GM12878 (cell line): Measurements from ENCODE around the gene ADCK1. TPM values are rescaled to one million over a fixed set of nuclear protein-coding genes. Genes with fewer than 3 reads are reported as not detected.

Source experiments
- ATAC-seq: fragments of 200-7000 bp; cut with Tn5 transposase; 3 replicates; pipeline ENCODE4 v1.9.1; 2020; ENCODE audit warnings: mild to moderate bottlenecking, moderate library complexity
- BruUV-seq: library from RNA; stranded (reverse); fragments of 400-500 nt; replicated peaks from 2 replicates; lab custom pipeline; 2021; lab: Mats Ljungman, UMichigan
- CTCF ChIA-PET: fragments of 300-600 bp; sonication (Branson Sonifier 250); formaldehyde crosslinking; extraction: SDS; loops from one replicate; lab custom pipeline; 2021; ENCODE audit warnings: inconsistent platforms; lab: Yijun Ruan, JAX
- POLR2A ChIA-PET: fragments of 350-600 bp; formaldehyde crosslinking; extraction: SDS; loops from one replicate; lab custom pipeline; 2021; ENCODE audit warnings: inconsistent platforms; lab: Charles Lee
- RAD21 ChIA-PET: fragments of 300-600 bp; sonication (Branson Sonifier 250); formaldehyde crosslinking; loops from one replicate; lab custom pipeline; 2023; ENCODE audit warnings: antibody characterized with exemption; ENCODE audit not compliant: unreplicated experiment; lab: Charles Lee
- SMC1A ChIA-PET: fragments of 300-600 bp; sonication (Branson Sonifier 250); formaldehyde crosslinking; loops from one replicate; lab custom pipeline; 2023; ENCODE audit not compliant: unreplicated experiment, uncharacterized antibody; lab: Charles Lee
- DNase-seq: peaks from one replicate; pipeline ENCODE4 v3.0.0-alpha.2; 2011; ENCODE audit warnings: low read depth, low spot score
- FAIRE-seq: peaks from 3 replicates; lab custom pipeline; 2011; peaks lifted over from hg19 to GRCh38; lab: Jason Lieb, UNC
- H2AFZ ChIP-seq: 2 replicates; pipeline ENCODE4 v1.6.0; 2011; ENCODE audit warnings: low read depth, low read length, control low read depth; ENCODE audit not compliant: control insufficient read depth
- H3K27ac ChIP-seq: 2 replicates; pipeline ENCODE4 v1.5.1; 2011; ENCODE audit warnings: control low read depth; ENCODE audit not compliant: control insufficient read depth, insufficient read depth
- H3K27me3 ChIP-seq, 2 experiments: replicated peaks in 1 of 2; 2 replicates each; pipeline versions ENCODE4 v1.6.0 to v1.6.1; 2011; ENCODE audit warnings: low read length in 1 of 2; ENCODE audit not compliant: control insufficient read depth in 2 of 2, insufficient read depth in 2 of 2
- H3K36me3 ChIP-seq, 2 experiments: 2 replicates each; pipeline ENCODE4 v1.5.1; 2011; ENCODE audit warnings: low read length in 1 of 2; ENCODE audit not compliant: control insufficient read depth in 2 of 2, insufficient read depth in 2 of 2
- H3K4me1 ChIP-seq: 2 replicates; pipeline ENCODE4 v1.6.1; 2011; ENCODE audit warnings: mild to moderate bottlenecking, low read length, moderate library complexity, mixed read lengths; ENCODE audit not compliant: control insufficient read depth, insufficient read depth
- H3K4me2 ChIP-seq: 2 replicates; pipeline ENCODE4 v1.6.0; 2011; ENCODE audit warnings: control low read depth; ENCODE audit not compliant: control insufficient read depth, insufficient read depth
- H3K4me3 ChIP-seq: fragments of 200-600 bp; sonication (generic); 2 replicates; pipeline ENCODE4 v1.5.1; 2016
- H3K79me2 ChIP-seq: 2 replicates; pipeline ENCODE4 v1.6.0; 2011; ENCODE audit warnings: low read length; ENCODE audit not compliant: control insufficient read depth, insufficient read depth
- H3K9ac ChIP-seq: 2 replicates; pipeline ENCODE4 v1.8.0; 2011; ENCODE audit warnings: low read length, control low read depth, mixed read lengths; ENCODE audit not compliant: control insufficient read depth, insufficient read depth
- H3K9me3 ChIP-seq: replicated peaks from 3 replicates; pipeline ENCODE4 v1.5.1; 2011; ENCODE audit warnings: mild to moderate bottlenecking, low read length; ENCODE audit not compliant: control insufficient read depth, insufficient read depth
- H4K20me1 ChIP-seq: 2 replicates; pipeline ENCODE4 v1.6.0; 2011; ENCODE audit not compliant: control insufficient read depth, insufficient read depth
- ASH2L ChIP-seq: fragments of 300-600, 200-600 bp; sonication (generic); IDR thresholded peaks from 2 replicates; pipeline ENCODE4 v1.6.1; 2017; ENCODE audit warnings: low read depth, mild to moderate bottlenecking, borderline replicate concordance
- ATF2 ChIP-seq: IDR thresholded peaks from 2 replicates; pipeline ENCODE4 v1.6.1; 2012; ENCODE audit warnings: low read length, inconsistent platforms
- CREB1 ChIP-seq: IDR thresholded peaks from 2 replicates; pipeline ENCODE4 v1.6.1; 2012; ENCODE audit warnings: low read depth, mild to moderate bottlenecking, inconsistent platforms
- HDAC2 ChIP-seq: fragments of 200-600 bp; sonication (generic); IDR thresholded peaks from 2 replicates; pipeline ENCODE4 v1.6.1; 2017
- HDAC6 ChIP-seq: fragments of 200-600 bp; sonication (generic); IDR thresholded peaks from one replicate; pipeline ENCODE4 v1.8.0; 2017; ENCODE audit warnings: antibody characterized with exemption; ENCODE audit not compliant: unreplicated experiment
- IKZF2 ChIP-seq, 2 experiments: fragments of 450-650 bp; IDR thresholded peaks; 2 replicates each; pipeline ENCODE4 v1.6.1; 2017; ENCODE audit warnings: mild to moderate bottlenecking in 2 of 2, moderate library complexity in 2 of 2
- JUND ChIP-seq: IDR thresholded peaks from 2 replicates; pipeline ENCODE4 v1.6.1; 2012; ENCODE audit warnings: low read depth, mild to moderate bottlenecking, low read length, improper control_type of control experiment, moderate library complexity
- LARP7 ChIP-seq: fragments of 450-650 bp; IDR thresholded peaks from 2 replicates; pipeline ENCODE4 v1.6.1; 2017; ENCODE audit warnings: mild to moderate bottlenecking
- NKRF ChIP-seq: fragments of 450-650 bp; conservative IDR thresholded peaks from 2 replicates; pipeline ENCODE4 v1.6.1; 2017; ENCODE audit warnings: mild to moderate bottlenecking, moderate library complexity
- PML ChIP-seq: IDR thresholded peaks from 2 replicates; pipeline ENCODE4 v1.6.1; 2012; ENCODE audit warnings: low read length, inconsistent platforms
- POLR2A ChIP-seq: IDR thresholded peaks from 2 replicates; pipeline ENCODE4 v1.6.1; 2011; ENCODE audit warnings: low read depth, mild to moderate bottlenecking, low read length
- SIN3A ChIP-seq: IDR thresholded peaks from 2 replicates; pipeline ENCODE4 v1.6.1; 2012; ENCODE audit warnings: low read depth, low read length, improper control_type of control experiment
- SMAD1 ChIP-seq: fragments of 450-650 bp; IDR thresholded peaks from 2 replicates; pipeline ENCODE4 v1.6.1; 2018; ENCODE audit warnings: mild to moderate bottlenecking, low read depth; ENCODE audit not compliant: partially characterized antibody
- SREBF2 ChIP-seq: IDR thresholded peaks from 2 replicates; pipeline ENCODE4 v1.6.1; 2012; ENCODE audit warnings: mild to moderate bottlenecking, low read length
- SUZ12 ChIP-seq: fragments of 200-600 bp; sonication (generic); IDR thresholded peaks from one replicate; pipeline ENCODE4 v1.6.1; 2018; ENCODE audit warnings: antibody characterized with exemption, mild to moderate bottlenecking; ENCODE audit not compliant: unreplicated experiment
- ZNF592 ChIP-seq: fragments of 450-650 bp; IDR thresholded peaks from 2 replicates; pipeline ENCODE4 v1.6.1; 2017; ENCODE audit warnings: mild to moderate bottlenecking, moderate library complexity
- WGBS: methylation state at CpG from one replicate; pipeline ENCODE4 v1.1.6; 2016; ENCODE audit warnings: low lambda C conversion rate; ENCODE audit not compliant: insufficient replicate concordance, insufficient coverage; ENCODE audit errors: missing lambda C conversion rate; 5-methylcytosine and 5-hydroxymethylcytosine counted together
- in situ Hi-C: fragments of 300-500 bp; cut with MboI; formaldehyde crosslinking; loops from 9 replicates; pipeline ENCODE4 v1.14.3; 2018; ENCODE audit warnings: mixed read lengths
- intact Hi-C: fragments of 100-400 bp; cut with micrococcal nuclease; formaldehyde crosslinking; loops from one replicate; pipeline ENCODE4 v1.14.2; 2022; ENCODE audit not compliant: unreplicated experiment
- polyA plus RNA-seq, 11 experiments: library from polyadenylated mRNA; depleted of rRNA in 4 of 11; unstranded in 6 of 11; stranded (reverse) in 5 of 11; fragments of >200 nt; fragmentation: Nextera tagmentation in 4 of 11; fragmentation: Illumina TruSeq in 1 of 11; extraction: Ambion mirVana in 4 of 11; extraction: Trizol in 1 of 11; gene quantifications; 1 replicate in 1 of 11; 2 replicates in 10 of 11; pipeline versions ENCODE4 v1.2.1 to v1.2.3, GENCODE V29; 2011 to 2016; ENCODE audit warnings: inconsistent platforms in 2 of 11, missing spikeins in 2 of 11, low read depth in 1 of 11
- total RNA-seq, 4 experiments: library from RNA; depleted of rRNA in 3 of 4; stranded (reverse); fragments of >200 nt in 3 of 4; fragmentation: Illumina TruSeq in 1 of 4; extraction: Trizol in 1 of 4; gene quantifications; 2 replicates each; pipeline versions ENCODE4 v1.2.1 to v1.2.3, GENCODE V29; 2013 to 2021

ADCK1 gene
- total and polyA plus RNA-seq, 10 of the 15 experiments (the other 5 are each of a cell fraction or from before 2014, with no cell fraction given): 3.3 to 8.5 (median 5.1) TPM

GRCh38 chr14:77861201-77861600 is 61.3 kb downstream of the ADCK1 start:
- FAIRE-seq: no peak
- ChIA-PET RAD21 (interaction anchor here (0.6 to 2.4 kb wide), 2 partner anchors 11 to 706 kb away, joined by 3 to 11 read pairs; no protein-coding TSS in a partner anchor), SMC1A (interaction anchor here (1.2 to 1.3 kb wide), 2 partner anchors 8 to 112 kb away, joined by 3 read pairs; no protein-coding TSS in a partner anchor)
- H3K9me3 ChIP-seq: no peaks in the 10 kb centered on the region
- WGBS: 47% methylated on average over 6 of the region's 6 CpGs
- no peak for TF ChIP-seq SIN3A
- TF ChIP-seq IKZF2 (IDR thresholded peaks at IDR 0.05): no peak
- no peak for TF ChIP-seq PML
- TF ChIP-seq ATF2: no peak
- no peak for TF ChIP-seq NKRF
- no peak for TF ChIP-seq SREBF2
- TF ChIP-seq ASH2L: no peak
- TF ChIP-seq LARP7: no peak
- no peak for TF ChIP-seq CREB1
- no peak for TF ChIP-seq ZNF592
- no peak for TF ChIP-seq HDAC6
- no peak for TF ChIP-seq SUZ12
- no peak for TF ChIP-seq JUND
- no peak for TF ChIP-seq POLR2A
- no peak for TF ChIP-seq SMAD1
- TF ChIP-seq HDAC2: no peak
- TF ChIP-seq, all 136 proteins: peak for 0
- H3K9ac ChIP-seq: no peak overlapping the region
- no peaks in the 10 kb centered on the region for H3K79me2 ChIP-seq
- in situ Hi-C loops (loop anchor here (10.0 kb wide), 2 partner anchors 734 to 974 kb away; no protein-coding TSS in a partner anchor), intact Hi-C loops (loop anchor here (5.0 to 10.0 kb wide), 3 partner anchors 124 to 976 kb away; no protein-coding TSS in a partner anchor)
- POLR2A ChIA-PET: no interaction called here
- H2AFZ ChIP-seq: no peak overlapping the region
- H3K4me2 ChIP-seq: no peak overlapping the region
- ATAC-seq (no peak), DNase-seq (no peak)
- no peaks in the 10 kb centered on the region for H4K20me1 ChIP-seq
- CTCF ChIA-PET: interaction anchor here (1.1 to 5.7 kb wide), 10 partner anchors 9 to 738 kb away, joined by 3 to 40 read pairs (median 7); no protein-coding TSS in a partner anchor
- H3K4me1 ChIP-seq: no peaks in the 10 kb centered on the region
- no peak overlapping the region for H3K4me3 ChIP-seq
- no peak overlapping the region for H3K27ac ChIP-seq
- H3K36me3 ChIP-seq: no peaks in the 10 kb centered on the region
- H3K27me3 ChIP-seq: no peaks in the 10 kb centered on the region
- no TSS peak for BruUV-seq
